OCI-LY3 (cell line): ENCODE results near the gene IPO8.

Source experiments
- CTCF ChIP-seq: fragments of 200-600, 300-600 bp; sonication (generic); IDR thresholded peaks from 2 replicates; pipeline ENCODE4 v1.5.1; 2014; ENCODE audit warnings: antibody characterized with exemption, low read length, low read depth
- EZH2phosphoT487 ChIP-seq: fragments of 200-600 bp; shearing (Covaris generic); IDR thresholded peaks from 2 replicates; pipeline ENCODE4 v1.6.1; 2018; ENCODE audit warnings: antibody characterized with exemption, mixed run types, low read depth

GRCh38 chr12:30725739-30726138 lies 30.1 kb upstream of the IPO8 start:
- no peak for TF ChIP-seq CTCF
- no peak for TF ChIP-seq EZH2phosphoT487
